Sigmoid colon (tissue), 4 donors: Measurements from ENCODE around the gene MICAL2.

Experiments
- CTCF ChIP-seq, 4 experiments: fragments of 450-650 bp in 3 of 4; fragments of 200-600 bp in 1 of 4; IDR thresholded peaks; one replicate each; pipeline ENCODE4 v1.5.1; 2016 to 2019; ENCODE audit warnings: antibody characterized with exemption in 4 of 4, mild to moderate bottlenecking in 3 of 4, moderate library complexity in 2 of 4
- EP300 ChIP-seq, 4 donors: sonication (generic); formaldehyde crosslinking; IDR thresholded peaks; one replicate each; pipeline ENCODE4 v1.6.1; 2017; ENCODE audit warnings: antibody characterized with exemption in 4 of 4
- POLR2A ChIP-seq, 2 donors: fragments of 450-650 bp; IDR thresholded peaks; one replicate each; pipeline ENCODE4 v1.6.1; 2016; ENCODE audit warnings: antibody characterized with exemption in 2 of 2, mild to moderate bottlenecking in 2 of 2, moderate library complexity in 2 of 2
- POLR2AphosphoS5 ChIP-seq, 4 donors: sonication (generic); formaldehyde crosslinking; IDR thresholded peaks; one replicate each; pipeline ENCODE4 v1.6.1; 2017; ENCODE audit warnings: antibody characterized with exemption in 4 of 4

GRCh38 chr11:12183827-12184620 lies 73.6 kb downstream of the MICAL2 start:
- TF ChIP-seq POLR2A (IDR thresholded peaks at IDR 0.05) (no peak), EP300 (IDR thresholded peaks at IDR 0.05) (no peak), CTCF (IDR thresholded peaks at IDR 0.05) (no peak), POLR2AphosphoS5 (IDR thresholded peaks at IDR 0.05) (no peak)
